Right lobe of liver (tissue), 4 donors: ENCODE measurements around the gene HPX.

Experiments
- POLR2A ChIP-seq: fragments of 450-650 bp; IDR thresholded peaks from one replicate; pipeline ENCODE4 v1.6.1; 2017; ENCODE audit warnings: antibody characterized with exemption, mild to moderate bottlenecking
- TF ChIP-seq, protein P1 (sequence below), 4 donors: fragments of 200-600 bp in 3 of 4; fragments of 450-650 bp in 1 of 4; IDR thresholded peaks; one replicate each; pipeline versions ENCODE4 v1.5.1 to v1.8.0; 2016 to 2022; ENCODE audit warnings: antibody characterized with exemption in 4 of 4, mild to moderate bottlenecking in 2 of 4
- donor health status: DM: no; HTN: no; CAD: no.
- donor health status: DM: no; HTN: no; CAD: no.
- donor health status: DM: no; HTN: yes; CAD: no.

DNA sequence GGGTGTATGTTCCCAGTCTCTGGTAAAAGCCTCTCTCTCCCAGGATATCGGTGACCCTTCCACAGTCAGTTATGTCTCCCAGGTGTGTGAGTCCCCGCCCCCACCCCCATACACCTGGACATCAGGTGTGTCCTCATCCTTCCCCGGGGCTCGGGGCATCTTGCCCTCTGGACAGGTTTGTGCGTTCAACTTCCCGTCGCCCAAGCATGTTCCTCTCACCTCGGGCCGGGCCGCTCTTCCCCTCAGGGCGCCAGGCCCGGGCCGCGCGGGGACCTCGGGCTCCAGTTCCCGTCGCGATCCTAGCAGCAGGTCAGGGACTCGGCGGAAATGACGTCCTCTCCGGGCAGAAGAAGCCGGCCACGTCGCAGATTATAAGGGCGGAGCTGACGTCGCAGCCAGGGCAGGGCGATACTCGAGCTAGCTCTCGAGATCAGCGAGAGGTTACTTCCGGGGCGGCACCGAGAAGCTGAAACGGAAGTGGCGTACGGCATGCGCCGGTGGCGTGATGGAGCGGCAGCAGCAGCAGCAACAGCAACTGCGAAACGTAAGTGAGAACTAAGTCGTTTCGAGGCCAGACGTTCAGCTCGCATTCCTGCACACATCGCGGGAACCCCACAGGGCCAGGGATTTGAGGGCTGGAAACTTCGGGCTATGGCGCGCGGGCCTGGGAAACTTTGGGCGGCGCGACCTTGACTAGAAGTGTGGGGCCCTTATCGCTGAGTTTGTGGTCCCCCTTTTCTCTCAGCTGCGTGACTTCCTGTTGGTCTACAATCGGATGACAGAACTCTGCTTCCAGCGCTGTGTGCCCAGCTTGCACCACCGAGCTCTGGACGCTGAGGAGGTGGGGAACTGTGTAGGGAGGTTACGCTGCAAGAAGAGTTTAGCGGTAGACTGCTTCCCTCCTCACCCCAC is 40.5 kb upstream of the HPX start, which contains the start of the genes ARFIP2 and TIMM10B:
- TF ChIP-seq, protein P1, sequence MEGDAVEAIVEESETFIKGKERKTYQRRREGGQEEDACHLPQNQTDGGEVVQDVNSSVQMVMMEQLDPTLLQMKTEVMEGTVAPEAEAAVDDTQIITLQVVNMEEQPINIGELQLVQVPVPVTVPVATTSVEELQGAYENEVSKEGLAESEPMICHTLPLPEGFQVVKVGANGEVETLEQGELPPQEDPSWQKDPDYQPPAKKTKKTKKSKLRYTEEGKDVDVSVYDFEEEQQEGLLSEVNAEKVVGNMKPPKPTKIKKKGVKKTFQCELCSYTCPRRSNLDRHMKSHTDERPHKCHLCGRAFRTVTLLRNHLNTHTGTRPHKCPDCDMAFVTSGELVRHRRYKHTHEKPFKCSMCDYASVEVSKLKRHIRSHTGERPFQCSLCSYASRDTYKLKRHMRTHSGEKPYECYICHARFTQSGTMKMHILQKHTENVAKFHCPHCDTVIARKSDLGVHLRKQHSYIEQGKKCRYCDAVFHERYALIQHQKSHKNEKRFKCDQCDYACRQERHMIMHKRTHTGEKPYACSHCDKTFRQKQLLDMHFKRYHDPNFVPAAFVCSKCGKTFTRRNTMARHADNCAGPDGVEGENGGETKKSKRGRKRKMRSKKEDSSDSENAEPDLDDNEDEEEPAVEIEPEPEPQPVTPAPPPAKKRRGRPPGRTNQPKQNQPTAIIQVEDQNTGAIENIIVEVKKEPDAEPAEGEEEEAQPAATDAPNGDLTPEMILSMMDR (IDR thresholded peaks at IDR 0.05) = no peak
- peak; percentile 85 for TF ChIP-seq POLR2A
